GM19438 (cell line): ENCODE data around the gene MYOZ2.

Experiments used
- ATAC-seq: cut with Tn5 transposase; IDR thresholded peaks from one replicate; pipeline ENCODE4 v1.9.1; 2021; ENCODE audit warnings: low read depth; ENCODE audit not compliant: unreplicated experiment

The MYOZ2 gene

GRCh38 chr4:119135721-119136121 is at the start of gene MYOZ2:
MYOZ2 (plus strand) TSS chr4:119135832; CDS start chr4:119136526, 694 bp downstream.
- ATAC-seq = no peak

GRCh38 chr4:119087121-119087520 is 48.5 kb upstream of the MYOZ2 start:
- no peak for ATAC-seq

- no peak for ATAC-seq
These were observed 48.0 kb upstream of the MYOZ2 start for GRCh38 chr4:119087656-119088055.

GRCh38 chr4:119093042-119093827 is 42.4 kb upstream of the MYOZ2 start:
- no peak for ATAC-seq

GRCh38 chr4:119097282-119097900 is 38.2 kb upstream of the MYOZ2 start:
- no peak for ATAC-seq

GRCh38 chr4:119098306-119098705 is 37.3 kb upstream of the MYOZ2 start:
- no peak for ATAC-seq

GRCh38 chr4:119099227-119099810 is 36.3 kb upstream of the MYOZ2 start:
- no peak for ATAC-seq

GRCh38 chr4:119100655-119101054 is 35.0 kb upstream of the MYOZ2 start:
- ATAC-seq = no peak

GRCh38 chr4:119103263-119103662 is 32.4 kb upstream of the MYOZ2 start:
- ATAC-seq = no peak

- ATAC-seq = no peak
These were observed 30.9 kb upstream of the MYOZ2 start for GRCh38 chr4:119104644-119105273.

GRCh38 chr4:119105605-119106004 is 30.0 kb upstream of the MYOZ2 start:
- no peak for ATAC-seq

- ATAC-seq = no peak
These were observed 29.3 kb upstream of the MYOZ2 start for GRCh38 chr4:119106036-119107000.

- ATAC-seq = no peak
These were observed 25.5 kb upstream of the MYOZ2 start for GRCh38 chr4:119110121-119110520.

GRCh38 chr4:119111296-119111695 is 24.3 kb upstream of the MYOZ2 start:
- no peak for ATAC-seq

- no peak for ATAC-seq
These were observed 22.5 kb upstream of the MYOZ2 start for GRCh38 chr4:119113033-119113655.

GRCh38 chr4:119116021-119116420 is 19.6 kb upstream of the MYOZ2 start:
- ATAC-seq = no peak

GRCh38 chr4:119116925-119117900 is 18.4 kb upstream of the MYOZ2 start:
- ATAC-seq = no peak

GRCh38 chr4:119118397-119118796 is 17.2 kb upstream of the MYOZ2 start:
- no peak for ATAC-seq

- ATAC-seq = no peak
These were observed 11.3 kb upstream of the MYOZ2 start for GRCh38 chr4:119124352-119124751.
